Measurements from ENCODE around the gene SMIM23. TPM values are rescaled to one million over a fixed set of nuclear protein-coding genes. Genes with fewer than 3 reads are reported as not detected.
"Not testable (repeated sequence)": the region's sequence is repeated elsewhere in the genome, so short reads cannot be mapped to it uniquely, and the experiment has no call there.

Gene SMIM23
- total RNA-seq, 4 donors from 2014 or later = not detected

DNA sequence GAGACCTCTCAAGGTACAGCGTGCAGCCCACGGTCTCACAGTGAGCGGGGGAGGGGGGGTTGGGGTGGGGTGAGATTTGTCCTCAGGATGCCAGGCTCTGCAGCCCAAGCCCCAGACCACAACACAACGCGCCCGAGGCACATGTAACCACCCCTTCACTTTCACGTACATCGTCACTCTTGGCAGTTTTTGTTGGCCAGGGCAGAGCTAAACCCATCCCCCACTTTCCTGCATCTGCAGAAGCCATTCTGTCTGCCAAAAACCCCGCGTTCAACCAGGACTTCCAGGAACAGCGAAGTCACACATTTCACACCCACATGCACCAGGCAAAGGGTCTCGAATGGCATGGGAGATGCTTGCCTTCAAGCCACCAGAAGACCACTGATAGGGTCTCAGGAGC, 9.4 kb upstream of the SMIM23 start:
- DNase-seq = no peak
- Histone ChIP-seq H3K36me3 (no peaks in the 10 kb centered on the region), H3K4me3 (no peak overlapping the region), H3K4me1 (no peaks in the 10 kb centered on the region), H3K9me3 (no peaks in the 10 kb centered on the region), H3K27me3 (no peaks in the 10 kb centered on the region), H3K27ac (no peak overlapping the region)
- no peak for TF ChIP-seq CTCF (IDR thresholded peaks at IDR 0.05)
- TF ChIP-seq POLR2A (IDR thresholded peaks at IDR 0.05) = no peak
- intact Hi-C loops (cut with DNase I; ENCODE audit: low total_unique reads) = no loop called here

DNA sequence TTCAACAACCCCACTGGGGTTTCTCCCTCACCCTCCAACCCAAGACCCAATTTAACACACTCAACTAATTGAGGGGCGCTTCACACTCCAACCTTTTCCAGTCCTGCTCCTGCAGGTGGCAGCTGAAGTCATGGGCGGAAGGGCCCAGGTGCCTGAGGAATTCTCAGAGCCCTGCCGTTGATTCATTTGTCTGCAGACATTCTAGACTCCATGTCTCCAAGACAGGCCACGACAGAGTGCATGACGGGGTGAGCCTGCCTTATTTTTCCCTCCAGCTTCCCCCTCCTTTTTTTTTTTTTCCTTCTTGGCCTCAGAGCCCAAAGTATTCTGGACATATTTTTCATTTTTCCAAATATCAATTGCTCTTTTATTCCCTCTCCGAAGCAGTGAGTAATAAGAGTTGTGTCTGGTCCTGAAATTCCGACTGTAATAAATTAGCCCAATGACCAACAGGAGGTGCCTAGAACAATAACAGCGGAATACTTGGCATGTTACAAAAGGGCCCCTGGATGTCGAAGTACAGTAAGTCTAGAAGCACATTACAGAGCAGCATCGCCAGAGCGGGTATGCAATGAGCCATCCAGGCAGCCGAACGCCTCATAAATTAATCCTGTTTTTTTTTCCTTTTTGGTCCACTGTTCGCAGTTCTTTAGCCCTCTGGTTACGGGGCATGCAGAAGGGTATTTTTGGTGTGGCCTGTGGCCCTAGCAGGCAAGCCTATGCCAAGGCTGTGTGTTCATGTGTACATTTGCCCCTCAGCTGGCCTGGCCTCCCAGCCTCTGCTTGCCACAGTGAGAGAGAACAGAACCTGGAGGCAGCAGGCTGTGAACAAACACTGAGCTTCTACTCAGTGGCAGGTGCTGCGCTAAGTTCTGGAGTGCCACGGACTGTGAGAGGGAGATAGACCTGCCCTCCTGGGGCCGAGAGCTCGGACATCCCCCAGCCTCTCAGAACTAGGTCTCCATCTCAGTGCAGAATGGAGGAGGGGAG, 8.6 kb upstream of the SMIM23 start:
- DNase-seq = no peak
- Histone ChIP-seq H3K9me3 (no peaks in the 10 kb centered on the region), H3K4me3 (no peak overlapping the region), H3K36me3 (no peaks in the 10 kb centered on the region), H3K27me3 (no peaks in the 10 kb centered on the region), H3K27ac (no peak overlapping the region), H3K4me1 (no peaks in the 10 kb centered on the region)
- TF ChIP-seq CTCF (IDR thresholded peaks at IDR 0.05) (no peak), POLR2A (IDR thresholded peaks at IDR 0.05) (no peak)
- intact Hi-C loops (cut with DNase I; ENCODE audit: low total_unique reads) = no loop called here

DNA sequence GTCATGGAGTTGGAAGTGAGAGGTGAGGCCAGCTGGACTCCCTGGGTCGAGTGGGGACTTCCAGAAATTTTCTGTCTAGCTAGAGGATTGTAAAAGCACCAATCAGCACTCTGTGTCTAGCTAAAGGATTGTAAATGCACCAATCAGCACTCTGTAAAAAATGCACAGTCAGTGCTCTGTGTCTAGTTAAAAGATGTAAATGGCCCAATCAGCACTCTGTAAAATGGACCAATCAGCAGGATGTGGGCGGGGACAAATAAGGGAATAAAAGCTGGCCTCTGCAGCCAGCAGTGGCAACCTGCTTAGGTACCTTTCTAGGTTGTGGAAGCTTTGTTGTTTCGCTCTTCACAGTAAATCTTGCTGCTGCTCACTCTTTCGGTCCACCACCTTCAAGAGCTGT, 3.9 kb upstream of the SMIM23 start:
- H3K4me3 ChIP-seq; H3K36me3 ChIP-seq; H3K27ac ChIP-seq; intact Hi-C loops (cut with DNase I; ENCODE audit: low total_unique reads); DNase-seq; H3K9me3 ChIP-seq; H3K27me3 ChIP-seq; H3K4me1 ChIP-seq: not testable (repeated sequence)

- no peak for TF ChIP-seq CTCF (IDR thresholded peaks at IDR 0.05)
- TF ChIP-seq POLR2A (IDR thresholded peaks at IDR 0.05) = no peak
- no peak overlapping the region for H3K4me3 ChIP-seq
- intact Hi-C loops (cut with DNase I; ENCODE audit: low total_unique reads) = no loop called here
- no peaks in the 10 kb centered on the region for H3K4me1 ChIP-seq
- H3K36me3 ChIP-seq = no peaks in the 10 kb centered on the region
- H3K27me3 ChIP-seq = no peaks in the 10 kb centered on the region
- no peak overlapping the region for H3K27ac ChIP-seq
- no peak for DNase-seq
- no peaks in the 10 kb centered on the region for H3K9me3 ChIP-seq
Measured at GRCh38 chr5:171782332-171782966, 3.2 kb upstream of the SMIM23 start.

- intact Hi-C loops (cut with DNase I; ENCODE audit: low total_unique reads) = no loop called here
- Histone ChIP-seq H3K9me3 (no peaks in the 10 kb centered on the region), H3K4me3 (no peak overlapping the region), H3K27ac (no peak overlapping the region), H3K36me3 (no peaks in the 10 kb centered on the region), H3K4me1 (no peaks in the 10 kb centered on the region), H3K27me3 (no peaks in the 10 kb centered on the region)
- no peak for TF ChIP-seq CTCF (IDR thresholded peaks at IDR 0.05)
- DNase-seq = no peak
Measured at GRCh38 chr5:171783051-171783450, 2.6 kb upstream of the SMIM23 start.
